Fibroblast of the aortic adventitia (primary cell): ENCODE measurements around the gene PCDH15. TPM values are rescaled to one million over a fixed set of nuclear protein-coding genes. Genes with fewer than 3 reads are reported as not detected.

Experiments used
- DNase-seq: peaks from one replicate; pipeline ENCODE4 v3.0.0-alpha.2; 2010; ENCODE audit warnings: low read depth
- H3K4me3 ChIP-seq: 2 replicates; pipeline ENCODE4 v1.5.1; 2011; ENCODE audit warnings: low read depth, mild to moderate bottlenecking, control low read depth, low read length, moderate library complexity
- CTCF ChIP-seq: IDR thresholded peaks from 2 replicates; pipeline ENCODE4 v1.5.1; 2011; ENCODE audit warnings: mild to moderate bottlenecking, low read length, control low read depth, inconsistent platforms; ENCODE audit not compliant: insufficient read depth
- total RNA-seq: library from RNA; depleted of rRNA; stranded (reverse); fragments of >200 nt; gene quantifications from 2 replicates; pipeline ENCODE4 v1.2.3, GENCODE V29; 2012; ENCODE audit warnings: low replicate concordance

Gene PCDH15
- total RNA-seq, 1 donor: 0.09 TPM

DNA sequence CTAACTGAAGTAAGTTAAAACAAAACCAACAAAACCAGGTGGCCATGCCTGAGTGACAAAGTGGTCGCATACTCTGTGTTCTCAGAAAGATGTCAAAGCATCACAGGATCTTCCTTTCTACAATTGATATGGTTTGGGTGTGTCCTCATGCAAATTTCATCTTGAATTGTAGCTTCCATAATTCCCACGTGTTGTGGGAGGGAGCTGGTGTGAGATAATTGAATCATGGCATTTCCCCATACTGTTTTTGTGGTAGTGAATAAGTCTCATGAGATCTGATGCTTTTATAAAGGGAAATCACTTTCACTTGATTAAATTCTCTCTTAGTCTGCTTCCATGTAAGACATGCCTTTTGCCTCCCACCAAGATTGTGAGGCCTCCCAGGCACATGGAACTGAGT lies 465.7 kb downstream of the PCDH15 start:
- no peak for DNase-seq
- TF ChIP-seq CTCF: no peak
- no peak overlapping the region for H3K4me3 ChIP-seq

- DNase-seq: no peak
- no peak for TF ChIP-seq CTCF
- no peak overlapping the region for H3K4me3 ChIP-seq
These were observed 481.7 kb downstream of the PCDH15 start for GRCh38 chr10:54319341-54319740.

DNA sequence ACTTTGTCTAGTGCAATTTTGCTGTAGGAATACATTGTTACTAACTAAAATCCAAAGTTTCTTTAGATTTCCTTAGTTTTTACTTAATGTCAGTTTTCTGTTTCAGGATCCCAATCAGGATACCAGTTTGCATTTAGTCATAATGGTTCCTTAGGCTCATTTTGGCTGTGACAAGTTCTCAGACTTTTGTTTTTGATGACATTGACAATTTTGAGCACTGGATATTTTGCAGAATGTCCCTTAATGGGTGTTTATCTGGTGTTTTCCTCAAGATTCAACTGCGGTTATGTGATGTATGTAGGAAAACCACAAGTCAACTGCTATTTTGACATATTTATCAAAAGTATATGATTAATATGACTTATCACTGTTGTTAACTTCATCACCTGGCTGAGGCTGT lies 482.6 kb downstream of the PCDH15 start:
- no peak for DNase-seq
- no peak overlapping the region for H3K4me3 ChIP-seq
- TF ChIP-seq CTCF: no peak

DNA sequence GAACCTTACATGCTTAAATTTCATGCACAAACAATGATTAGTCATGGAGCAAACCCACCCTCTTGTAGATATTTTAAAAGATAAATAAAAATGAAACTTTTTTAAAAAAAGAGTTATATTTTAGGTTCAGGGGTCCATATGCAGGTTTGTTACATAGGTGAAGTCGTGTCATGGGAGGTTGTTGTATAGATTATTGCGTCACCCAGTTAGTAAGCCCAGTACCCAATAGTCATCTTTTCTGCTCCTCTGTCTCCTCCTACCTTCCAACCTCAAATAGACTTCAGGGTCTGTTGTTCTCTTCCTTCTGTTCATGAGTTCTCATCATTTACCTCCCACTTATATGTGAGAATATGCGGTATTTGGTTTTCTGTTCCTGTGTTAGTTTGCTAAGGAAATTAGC lies 486.6 kb downstream of the PCDH15 start:
- DNase-seq: no peak
- H3K4me3 ChIP-seq: no peak overlapping the region
- no peak for TF ChIP-seq CTCF

DNA sequence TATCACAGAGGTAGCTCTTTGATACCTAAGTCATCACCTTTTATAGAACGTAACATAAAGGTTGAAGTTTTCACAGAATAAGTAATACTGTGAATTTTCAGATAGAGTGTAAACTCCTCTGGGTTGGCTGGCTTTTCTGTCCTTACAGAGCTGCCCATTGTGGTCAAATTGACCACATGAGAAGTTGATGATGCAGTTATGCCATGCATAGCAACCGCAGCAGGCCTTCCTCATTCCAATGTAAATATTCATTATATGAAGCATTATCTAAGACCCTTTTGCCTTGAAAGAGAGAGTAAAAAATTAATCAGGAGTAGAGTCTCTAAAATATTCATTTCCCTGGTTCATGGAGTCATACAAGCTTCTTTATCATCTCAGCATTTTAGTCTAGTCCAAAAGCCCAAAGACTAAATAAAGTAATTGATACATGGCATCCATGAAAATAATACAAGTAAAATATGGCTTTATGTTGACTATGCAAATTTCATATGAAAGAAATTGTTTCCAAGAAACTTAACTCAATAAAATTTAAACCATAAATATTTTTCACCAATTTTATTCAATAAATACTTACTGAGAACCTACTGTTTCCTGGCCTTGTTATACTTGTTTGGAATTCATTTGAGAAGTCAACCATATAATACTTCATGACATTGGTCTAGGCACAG lies 516.4 kb downstream of the PCDH15 start:
- H3K4me3 ChIP-seq: no peak overlapping the region
- TF ChIP-seq CTCF: no peak
- DNase-seq: no peak

DNA sequence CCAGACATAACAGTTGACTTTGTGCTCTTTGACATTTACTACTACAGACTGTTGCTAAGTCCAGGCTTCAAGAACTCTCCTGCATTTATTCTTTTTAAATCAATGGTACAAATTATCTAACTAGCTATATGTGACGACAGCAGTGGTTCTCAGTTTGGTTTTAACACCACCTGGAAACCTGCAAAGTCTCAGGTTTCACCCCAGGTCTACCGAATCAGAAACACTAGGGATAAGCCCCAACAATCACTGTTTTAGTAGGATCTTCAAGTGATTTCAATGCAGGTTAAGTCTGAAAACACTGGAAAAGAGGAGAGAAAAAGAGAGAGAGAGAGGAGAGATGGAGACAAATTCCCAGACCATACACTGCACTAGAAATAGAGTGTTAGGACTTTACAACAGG lies 519.0 kb downstream of the PCDH15 start:
- no peak for DNase-seq
- H3K4me3 ChIP-seq: no peak overlapping the region
- TF ChIP-seq CTCF: no peak

DNA sequence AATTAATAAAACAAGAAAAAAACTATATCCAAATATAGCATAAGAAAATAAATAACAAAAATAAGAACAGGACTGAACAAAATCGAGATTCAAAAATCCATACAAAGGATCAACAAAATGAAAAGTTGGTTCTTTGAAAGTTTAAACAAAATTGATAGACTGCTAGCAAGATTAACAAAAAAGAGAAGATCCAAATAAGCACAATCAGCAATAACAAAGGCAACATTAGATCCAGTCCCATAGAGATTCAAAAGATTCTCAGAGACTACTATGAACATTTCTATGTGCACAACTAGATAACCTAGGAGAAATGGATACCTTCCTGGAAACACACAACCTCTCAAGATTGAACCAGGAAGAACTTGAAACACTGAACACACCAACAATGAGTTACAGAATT lies 534.6 kb downstream of the PCDH15 start:
- TF ChIP-seq CTCF: no peak
- DNase-seq: no peak
- H3K4me3 ChIP-seq: no peak overlapping the region
